Activated T-helper 17 cell treated with anti-CD3 and anti-CD28 coated beads, Interleukin-2, amount 50 U/mL, for 72 hours (primary cell): ENCODE results near the gene EPHX1. TPM values are rescaled to one million over a fixed set of nuclear protein-coding genes. Genes with fewer than 3 reads are reported as not detected.
"Not testable (repeated sequence)": the region's sequence is repeated elsewhere in the genome, so short reads cannot be mapped to it uniquely, and the experiment has no call there.

Experiments
- ATAC-seq: fragments of 150-1000 bp; cut with Tn5 transposase; replicated peaks from 2 replicates; pipeline ENCODE4 v1.10.0; 2021; ENCODE audit warnings: mild to moderate bottlenecking, moderate library complexity
- H3K27ac Mint-ChIP-seq: one replicate; pipeline ENCODE4 v1.8.0; 2022; ENCODE audit warnings: mixed read lengths
- H3K27me3 Mint-ChIP-seq: one replicate; pipeline ENCODE4 v1.8.0; 2022; ENCODE audit warnings: mixed read lengths
- H3K36me3 Mint-ChIP-seq: one replicate; pipeline ENCODE4 v1.8.0; 2022; ENCODE audit warnings: low read depth, mild to moderate bottlenecking, mixed read lengths
- H3K4me1 Mint-ChIP-seq: one replicate; pipeline ENCODE4 v1.8.0; 2022; ENCODE audit warnings: mixed read lengths
- H3K4me3 Mint-ChIP-seq: one replicate; pipeline ENCODE4 v1.8.0; 2022; ENCODE audit warnings: mild to moderate bottlenecking, mixed read lengths
- H3K9me3 Mint-ChIP-seq: one replicate; pipeline ENCODE4 v1.8.0; 2022; ENCODE audit warnings: mixed read lengths
- total RNA-seq, 2 donors: library from RNA; stranded (reverse); gene quantifications; one replicate each; pipeline ENCODE4 v1.2.3, GENCODE V29; 2022

The EPHX1 gene
- total RNA-seq, result 1 to 10 TPM; 1.5 to 1.7 TPM

DNA sequence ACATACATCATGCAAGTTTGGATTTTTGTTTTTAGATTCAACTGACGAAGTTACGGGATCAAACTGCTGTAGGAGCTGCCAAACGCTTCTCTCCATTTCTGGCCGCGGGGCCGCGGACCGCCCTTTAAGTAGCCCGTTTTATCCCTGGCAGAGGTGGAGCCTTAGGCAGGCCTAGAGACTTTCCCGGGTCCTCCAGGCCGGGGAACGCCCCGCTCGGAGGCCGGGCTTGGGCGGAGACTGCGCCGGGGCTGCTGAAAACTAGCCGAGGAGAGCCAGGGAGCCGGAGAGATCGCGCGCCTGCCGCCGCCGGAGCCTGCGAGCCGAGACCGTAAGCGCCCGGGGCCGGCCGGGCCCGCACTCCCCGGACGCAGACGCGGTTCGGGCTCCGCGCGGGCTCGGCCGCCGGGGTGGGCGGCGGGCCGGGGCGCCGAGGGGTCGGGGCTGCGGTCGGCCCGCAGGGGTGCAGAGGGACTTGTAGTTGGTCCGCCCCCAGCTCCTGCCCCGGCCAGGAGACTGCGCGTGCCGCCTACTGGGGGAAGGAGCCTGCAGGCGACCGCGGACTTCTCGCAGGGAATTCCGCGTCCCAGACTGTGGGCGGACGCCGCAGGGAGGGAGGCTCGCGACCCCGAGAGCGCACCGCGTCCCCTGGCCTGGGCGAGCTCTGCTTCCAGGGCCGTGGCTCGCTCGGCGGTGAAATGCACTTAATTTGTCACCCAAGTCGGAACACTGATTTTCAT lies at the start of gene EPHX1:
Gene EPHX1 (plus strand): TSS at position 283 of the 737 bp plus-strand sequence. CDS start 18,606 bp downstream, outside the sequence.
- Mint-ChIP-seq H3K9me3 (no peaks in the 10 kb centered on the region), H3K27me3 (no peaks in the 10 kb centered on the region), H3K27ac (peak within 1 kb of the TSS; percentile 61), H3K4me1 (no peaks in the 10 kb centered on the region), H3K36me3 (no peaks in the 10 kb centered on the region), H3K4me3 (peak within 1 kb of the TSS; percentile 74)
- ATAC-seq, result peak; percentile 97

- H3K4me3 Mint-ChIP-seq, result no peak overlapping the region
- H3K27me3 Mint-ChIP-seq, result peaks cover 6% of the 10 kb centered on the region
- no peak for ATAC-seq
- H3K9me3 Mint-ChIP-seq, result no peaks in the 10 kb centered on the region
- H3K4me1 Mint-ChIP-seq, result no peaks in the 10 kb centered on the region
- no peak overlapping the region for H3K27ac Mint-ChIP-seq
- H3K36me3 Mint-ChIP-seq, result no peaks in the 10 kb centered on the region
Measured at GRCh38 chr1:225760531-225760930, 49.4 kb upstream of the EPHX1 start.

GRCh38 chr1:225761395-225761794 lies 48.5 kb upstream of the EPHX1 start:
- not testable (repeated sequence) for ATAC-seq, H3K4me1 Mint-ChIP-seq, H3K4me3 Mint-ChIP-seq, H3K27ac Mint-ChIP-seq, H3K36me3 Mint-ChIP-seq, H3K27me3 Mint-ChIP-seq, H3K9me3 Mint-ChIP-seq

DNA sequence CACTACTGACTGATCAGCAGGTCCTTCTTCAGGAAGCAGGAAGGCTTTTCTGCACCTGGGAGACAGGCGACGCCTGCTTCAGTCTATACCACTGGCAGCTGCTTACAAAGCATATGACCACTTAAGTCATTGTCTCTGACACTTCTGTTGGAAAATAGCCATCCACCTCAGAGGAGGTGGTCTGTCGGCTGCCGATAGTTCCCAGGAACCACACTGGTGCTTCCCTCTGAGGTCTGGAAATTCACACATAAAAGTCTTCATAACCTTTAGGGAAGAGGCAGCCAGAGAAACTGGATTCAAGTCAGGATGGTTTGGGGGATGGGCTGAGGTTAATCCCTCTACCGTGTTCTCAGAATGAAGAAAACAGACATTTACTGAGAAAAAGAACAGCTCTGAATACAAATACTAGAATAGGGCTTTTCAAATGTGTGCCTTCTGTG lies 47.9 kb upstream of the EPHX1 start:
- Mint-ChIP-seq H3K4me3 (no peak overlapping the region), H3K36me3 (no peaks in the 10 kb centered on the region), H3K27ac (no peak overlapping the region), H3K27me3 (peaks cover 7% of the 10 kb centered on the region), H3K4me1 (no peaks in the 10 kb centered on the region), H3K9me3 (no peaks in the 10 kb centered on the region)
- no peak for ATAC-seq

DNA sequence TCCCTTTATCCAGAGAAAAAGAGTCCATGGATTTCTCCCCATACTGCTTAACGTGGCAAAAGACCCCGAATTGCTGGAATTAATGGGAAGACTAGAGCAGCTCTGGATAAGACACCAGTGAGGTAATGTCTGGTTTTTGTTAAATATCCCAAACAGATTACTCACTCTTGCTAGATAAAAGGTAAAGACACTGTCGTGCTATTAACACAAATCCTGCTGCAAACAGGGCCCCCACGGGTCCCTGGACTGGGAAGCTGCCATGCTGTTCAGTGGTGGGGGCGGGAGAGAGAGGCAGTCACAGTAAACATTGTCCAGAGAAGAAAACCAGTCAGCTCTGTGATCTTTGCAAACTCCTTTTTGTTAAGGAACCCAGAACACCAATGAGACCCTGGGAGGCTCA lies 47.5 kb upstream of the EPHX1 start:
- H3K9me3 Mint-ChIP-seq, result no peaks in the 10 kb centered on the region
- ATAC-seq, result no peak
- peaks cover 7% of the 10 kb centered on the region for H3K27me3 Mint-ChIP-seq
- H3K4me3 Mint-ChIP-seq, result no peak overlapping the region
- H3K36me3 Mint-ChIP-seq, result no peaks in the 10 kb centered on the region
- no peaks in the 10 kb centered on the region for H3K4me1 Mint-ChIP-seq
- no peak overlapping the region for H3K27ac Mint-ChIP-seq

- no peak for ATAC-seq
- H3K9me3 Mint-ChIP-seq, result no peaks in the 10 kb centered on the region
- peaks cover 7% of the 10 kb centered on the region for H3K27me3 Mint-ChIP-seq
- H3K36me3 Mint-ChIP-seq, result no peaks in the 10 kb centered on the region
- no peak overlapping the region for H3K4me3 Mint-ChIP-seq
- H3K27ac Mint-ChIP-seq, result no peak overlapping the region
- H3K4me1 Mint-ChIP-seq, result no peaks in the 10 kb centered on the region
Measured at GRCh38 chr1:225763716-225764548, 46.0 kb upstream of the EPHX1 start.

DNA sequence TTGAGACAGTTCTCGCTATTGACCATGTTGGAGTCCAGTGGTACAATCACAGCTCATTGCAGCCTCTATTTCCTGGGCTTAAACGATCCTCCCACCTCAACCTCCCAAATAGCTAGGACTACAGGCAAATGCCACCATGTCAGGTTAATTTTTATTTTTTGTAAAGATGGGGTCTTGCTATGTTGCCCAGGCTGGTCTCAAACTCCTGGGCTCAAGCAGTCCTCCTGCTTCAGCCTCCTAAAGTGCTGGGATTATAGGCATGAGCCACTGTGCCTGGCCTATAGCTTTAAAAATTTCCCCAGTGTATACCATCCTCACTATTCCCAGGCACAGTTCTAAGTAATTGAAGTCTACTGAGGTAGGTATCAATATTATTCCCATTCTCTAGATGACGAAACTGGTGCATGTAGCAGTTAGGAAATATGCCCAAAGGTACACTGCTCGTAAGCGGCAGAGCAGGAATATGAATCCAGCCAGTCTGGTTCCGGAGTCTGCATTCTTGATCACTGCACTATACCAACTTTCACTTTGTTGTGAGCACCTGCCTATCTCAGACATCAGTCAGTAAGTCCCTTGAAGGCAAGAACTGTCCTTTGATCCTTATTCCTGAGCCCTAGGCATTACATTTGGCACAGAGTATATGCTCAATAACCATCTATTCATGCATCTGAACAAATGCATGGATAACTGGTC lies 43.8 kb upstream of the EPHX1 start:
- Mint-ChIP-seq H3K36me3 (no peaks in the 10 kb centered on the region), H3K4me3 (no peak overlapping the region), H3K4me1 (no peaks in the 10 kb centered on the region), H3K9me3 (no peaks in the 10 kb centered on the region), H3K27ac (no peak overlapping the region), H3K27me3 (peaks cover 10% of the 10 kb centered on the region)
- ATAC-seq, result no peak

DNA sequence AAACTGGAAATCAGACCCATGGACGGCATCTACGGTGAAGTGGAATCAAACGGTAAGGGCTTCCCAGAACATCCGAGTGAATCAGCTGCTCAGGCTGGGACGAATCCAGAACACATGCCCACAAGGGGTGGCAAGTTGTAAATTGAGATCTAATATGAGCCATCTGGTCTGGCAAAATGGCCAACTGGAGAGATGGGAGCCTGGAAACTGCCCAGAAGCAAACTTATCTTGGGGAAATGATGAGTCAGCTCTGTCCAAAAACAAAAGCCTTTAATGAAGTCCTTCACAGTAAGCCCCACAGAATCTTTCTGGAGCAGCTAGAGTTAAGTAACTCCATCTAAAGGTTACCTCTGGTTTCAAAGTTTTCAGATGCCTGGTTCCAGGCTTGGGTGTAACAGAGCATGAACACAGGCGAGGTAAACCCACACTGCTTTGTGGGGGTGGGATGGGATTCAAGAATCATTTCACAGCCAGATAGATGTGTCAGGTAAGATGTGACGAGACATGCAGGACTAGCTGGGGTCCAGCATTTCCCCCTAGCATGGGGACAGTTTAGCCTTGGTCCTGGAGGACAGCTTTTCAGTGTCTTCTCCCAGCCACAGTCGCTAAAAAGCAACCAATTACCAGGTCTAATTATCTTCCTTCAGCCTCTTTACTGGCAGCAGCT lies 42.8 kb upstream of the EPHX1 start:
- H3K4me3 Mint-ChIP-seq, result no peak overlapping the region
- H3K36me3 Mint-ChIP-seq, result no peaks in the 10 kb centered on the region
- H3K27ac Mint-ChIP-seq, result no peak overlapping the region
- H3K9me3 Mint-ChIP-seq, result no peaks in the 10 kb centered on the region
- no peaks in the 10 kb centered on the region for H3K4me1 Mint-ChIP-seq
- no peak for ATAC-seq
- peaks cover 6% of the 10 kb centered on the region for H3K27me3 Mint-ChIP-seq

GRCh38 chr1:225767634-225768540 lies 42.0 kb upstream of the EPHX1 start:
- H3K9me3 Mint-ChIP-seq, result no peaks in the 10 kb centered on the region
- no peaks in the 10 kb centered on the region for H3K36me3 Mint-ChIP-seq
- no peak for ATAC-seq
- no peak overlapping the region for H3K4me3 Mint-ChIP-seq
- H3K4me1 Mint-ChIP-seq, result no peaks in the 10 kb centered on the region
- H3K27ac Mint-ChIP-seq, result no peak overlapping the region
- peaks cover 6% of the 10 kb centered on the region for H3K27me3 Mint-ChIP-seq

- ATAC-seq, result no peak
- Mint-ChIP-seq H3K27ac (no peak overlapping the region), H3K4me3 (no peak overlapping the region), H3K4me1 (no peaks in the 10 kb centered on the region), H3K27me3 (peaks cover 6% of the 10 kb centered on the region), H3K36me3 (no peaks in the 10 kb centered on the region), H3K9me3 (no peaks in the 10 kb centered on the region)
Measured at GRCh38 chr1:225768662-225769426, 41.1 kb upstream of the EPHX1 start.

DNA sequence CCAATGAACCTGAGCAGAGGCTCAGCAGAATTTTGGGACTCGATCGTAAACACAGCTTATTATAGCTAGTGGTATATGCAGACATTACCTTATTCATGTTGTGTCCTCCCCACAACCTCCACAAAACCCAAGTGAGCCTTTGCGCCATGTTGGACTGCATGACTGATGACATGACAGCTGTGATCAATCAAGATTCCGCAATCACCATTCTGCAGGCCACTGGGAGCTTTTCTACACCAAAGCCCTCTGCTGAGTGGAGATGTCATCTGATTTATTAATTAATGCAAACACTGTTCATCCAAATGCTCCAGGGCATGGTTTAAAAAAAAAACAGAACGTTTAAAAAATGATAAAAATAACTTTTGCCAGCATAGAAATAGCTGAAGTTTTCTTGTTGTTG lies 40.2 kb upstream of the EPHX1 start:
- ATAC-seq, result no peak
- Mint-ChIP-seq H3K36me3 (no peaks in the 10 kb centered on the region), H3K4me3 (no peak overlapping the region), H3K27me3 (peaks cover 6% of the 10 kb centered on the region), H3K27ac (no peak overlapping the region), H3K4me1 (no peaks in the 10 kb centered on the region), H3K9me3 (no peaks in the 10 kb centered on the region)

DNA sequence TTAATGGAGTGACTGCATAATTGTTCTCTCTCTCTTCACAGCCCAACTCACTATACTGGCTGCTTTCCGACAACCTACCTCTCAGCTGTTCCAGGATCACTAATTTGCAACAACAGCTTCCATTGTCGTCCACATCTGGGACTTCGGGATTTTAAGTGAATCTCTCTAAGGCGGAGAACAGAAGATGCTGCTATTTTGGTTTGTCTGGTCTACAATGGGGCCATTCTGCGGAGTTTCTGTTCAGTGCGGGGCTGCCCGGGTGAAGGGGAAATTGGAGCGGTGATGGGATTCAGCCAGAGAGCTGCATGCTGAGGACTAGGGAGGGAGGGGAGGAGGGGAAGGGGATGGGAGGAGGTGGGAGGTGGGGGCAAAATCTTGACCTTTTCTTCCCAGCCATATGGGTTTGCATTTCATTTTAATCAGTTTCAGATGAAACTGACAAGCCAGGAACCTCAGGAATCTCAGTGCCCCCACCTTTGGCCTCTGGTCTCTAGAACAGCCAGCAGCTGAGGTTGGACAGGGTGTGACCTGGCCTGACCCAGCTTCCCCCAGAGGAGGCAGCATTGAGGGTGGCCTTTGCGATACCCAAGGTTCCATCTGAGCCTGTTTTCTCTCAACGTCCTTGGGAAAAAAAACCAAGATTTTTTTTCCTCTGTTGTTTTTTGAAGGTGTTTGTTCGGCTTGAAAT lies 39.2 kb upstream of the EPHX1 start:
- Mint-ChIP-seq H3K27ac (no peak overlapping the region), H3K36me3 (no peaks in the 10 kb centered on the region), H3K9me3 (no peaks in the 10 kb centered on the region), H3K4me3 (no peak overlapping the region), H3K4me1 (no peaks in the 10 kb centered on the region), H3K27me3 (peaks cover 6% of the 10 kb centered on the region)
- ATAC-seq, result no peak
